ENCODE data around the gene SPCS1. TPM values are rescaled to one million over a fixed set of nuclear protein-coding genes. Genes with fewer than 3 reads are reported as not detected.

Gene SPCS1
- total and polyA plus RNA-seq, 2 donors (not counting 1 experiment from before 2014, with no cell fraction given), result 49.0 to 151 TPM

- peaks cover 3% of the 10 kb centered on the region for H3K36me3 ChIP-seq (ENCODE audit: control insufficient read depth, insufficient read depth, low read length)
- peaks cover 15% of the 10 kb centered on the region for H3K4me1 ChIP-seq (ENCODE audit: control insufficient read depth, extremely low read depth, insufficient read depth, low read length)
- no peaks in the 10 kb centered on the region for H3K9me3 ChIP-seq (ENCODE audit: control insufficient read depth, insufficient read depth, low read depth, low read length)
- H3K9ac ChIP-seq (ENCODE audit: insufficient read depth, low read length), result no peak overlapping the region
- no peak overlapping the region for H3K4me2 ChIP-seq (ENCODE audit: extremely low read depth, insufficient read depth, low read length)
- H3K4me3 ChIP-seq (replicated peaks in 1 of 4; ENCODE audit: control extremely low read depth in 1 of 4, insufficient read depth in 1 of 4, low read depth in 3 of 4, low read length in 4 of 4), result peak overlapping the region in 1 of 4 experiments; percentile 33
- no peak for DNase-seq (ENCODE audit: low read depth in 2 of 2)
- peak overlapping the region; percentile 76 for H3K27ac ChIP-seq (ENCODE audit: insufficient read depth, low read length)
- no peaks in the 10 kb centered on the region for H4K20me1 ChIP-seq (ENCODE audit: control insufficient read depth, extremely low read depth, insufficient read depth, low read length)
- H3K79me2 ChIP-seq (ENCODE audit: control insufficient read depth, insufficient read depth, low read length), result peaks cover 60% of the 10 kb centered on the region
- no peak for TF ChIP-seq CTCF (conservative IDR thresholded peaks at IDR 0.05 in 1 of 2, IDR thresholded peaks at IDR 0.05 in 1 of 2; ENCODE audit: low read depth in 1 of 2, low read length in 2 of 2)
- no peak for TF ChIP-seq EZH2 (IDR thresholded peaks at IDR 0.05; ENCODE audit: low read length, missing control alignments)
- no peaks in the 10 kb centered on the region for H3K27me3 ChIP-seq (ENCODE audit: control insufficient read depth, insufficient read depth, low read length)
- no peak overlapping the region for H2AFZ ChIP-seq (ENCODE audit: low read length)
Measured at GRCh38 chr3:52681596-52681995, 24.3 kb upstream of the SPCS1 start.

- TF ChIP-seq CTCF (conservative IDR thresholded peaks at IDR 0.05 in 1 of 2, IDR thresholded peaks at IDR 0.05 in 1 of 2; ENCODE audit: low read depth in 1 of 2, low read length in 2 of 2) (peak in 1 of 2 donors; percentile 12), EZH2 (IDR thresholded peaks at IDR 0.05; ENCODE audit: low read length, missing control alignments) (no peak)
- no peak overlapping the region for H3K4me2 ChIP-seq (ENCODE audit: extremely low read depth, insufficient read depth, low read length)
- peak overlapping the region in 1 of 4 experiments; percentile 33 for H3K4me3 ChIP-seq (replicated peaks in 1 of 4; ENCODE audit: control extremely low read depth in 1 of 4, insufficient read depth in 1 of 4, low read depth in 3 of 4, low read length in 4 of 4)
- peaks cover 3% of the 10 kb centered on the region for H3K36me3 ChIP-seq (ENCODE audit: control insufficient read depth, insufficient read depth, low read length)
- no peaks in the 10 kb centered on the region for H4K20me1 ChIP-seq (ENCODE audit: control insufficient read depth, extremely low read depth, insufficient read depth, low read length)
- H3K27ac ChIP-seq (ENCODE audit: insufficient read depth, low read length), result peak overlapping the region; percentile 76
- H3K79me2 ChIP-seq (ENCODE audit: control insufficient read depth, insufficient read depth, low read length), result peaks cover 64% of the 10 kb centered on the region
- H3K4me1 ChIP-seq (ENCODE audit: control insufficient read depth, extremely low read depth, insufficient read depth, low read length), result peaks cover 18% of the 10 kb centered on the region
- no peaks in the 10 kb centered on the region for H3K27me3 ChIP-seq (ENCODE audit: control insufficient read depth, insufficient read depth, low read length)
- H2AFZ ChIP-seq (ENCODE audit: low read length), result no peak overlapping the region
- DNase-seq (ENCODE audit: low read depth in 2 of 2), result peak; percentile 80 to 94
- no peak overlapping the region for H3K9ac ChIP-seq (ENCODE audit: insufficient read depth, low read length)
- H3K9me3 ChIP-seq (ENCODE audit: control insufficient read depth, insufficient read depth, low read depth, low read length), result no peaks in the 10 kb centered on the region
Measured at GRCh38 chr3:52682016-52682415, 23.9 kb upstream of the SPCS1 start.

GRCh38 chr3:52683611-52684010, 22.3 kb upstream of the SPCS1 start:
- peak overlapping the region; percentile 43 for H3K27ac ChIP-seq (ENCODE audit: insufficient read depth, low read length)
- no peaks in the 10 kb centered on the region for H3K27me3 ChIP-seq (ENCODE audit: control insufficient read depth, insufficient read depth, low read length)
- peak in 1 of 2 donors; percentile 63 for DNase-seq (ENCODE audit: low read depth in 2 of 2)
- H4K20me1 ChIP-seq (ENCODE audit: control insufficient read depth, extremely low read depth, insufficient read depth, low read length), result no peaks in the 10 kb centered on the region
- H3K79me2 ChIP-seq (ENCODE audit: control insufficient read depth, insufficient read depth, low read length), result peaks cover 79% of the 10 kb centered on the region
- no peak for TF ChIP-seq EZH2 (IDR thresholded peaks at IDR 0.05; ENCODE audit: low read length, missing control alignments)
- no peak for TF ChIP-seq CTCF (conservative IDR thresholded peaks at IDR 0.05 in 1 of 2, IDR thresholded peaks at IDR 0.05 in 1 of 2; ENCODE audit: low read depth in 1 of 2, low read length in 2 of 2)
- H3K9me3 ChIP-seq (ENCODE audit: control insufficient read depth, insufficient read depth, low read depth, low read length), result no peaks in the 10 kb centered on the region
- H3K4me3 ChIP-seq (replicated peaks in 1 of 4; ENCODE audit: control extremely low read depth in 1 of 4, insufficient read depth in 1 of 4, low read depth in 3 of 4, low read length in 4 of 4), result peak overlapping the region in 2 of 4 experiments; percentile 25 to 90
- no peak overlapping the region for H3K9ac ChIP-seq (ENCODE audit: insufficient read depth, low read length)
- no peak overlapping the region for H3K4me2 ChIP-seq (ENCODE audit: extremely low read depth, insufficient read depth, low read length)
- peaks cover 3% of the 10 kb centered on the region for H3K36me3 ChIP-seq (ENCODE audit: control insufficient read depth, insufficient read depth, low read length)
- H2AFZ ChIP-seq (ENCODE audit: low read length), result no peak overlapping the region
- H3K4me1 ChIP-seq (ENCODE audit: control insufficient read depth, extremely low read depth, insufficient read depth, low read length), result peaks cover 20% of the 10 kb centered on the region
